Activated CD8-positive, alpha-beta memory T cell treated with anti-CD3 and anti-CD28 coated beads for 48 hours (primary cell): ENCODE results near the gene PYGO2.

Experiments used
- DNase-seq, 3 experiments: peaks; one replicate each; pipeline ENCODE4 v3.0.0-alpha.2; 2020; ENCODE audit warnings: low read depth in 2 of 3, low spot score in 2 of 3

PYGO2 gene

GRCh38 chr1:154963643-154964042, 2.1 kb upstream of the PYGO2 start:
- no peak for DNase-seq

- no peak for DNase-seq
These were observed 1.3 kb upstream of the PYGO2 start for GRCh38 chr1:154962795-154963330.

- no peak for DNase-seq
These were observed 671 bp upstream of the PYGO2 start for GRCh38 chr1:154962156-154962749.

- no peak for DNase-seq
These were observed 991 bp downstream of the PYGO2 start for GRCh38 chr1:154960446-154961136.

GRCh38 chr1:154959426-154959780, 2.2 kb downstream of the PYGO2 start:
- DNase-seq: no peak

GRCh38 chr1:154958681-154959425, 2.7 kb downstream of the PYGO2 start:
- DNase-seq: no peak

GRCh38 chr1:154958036-154958435, 3.5 kb downstream of the PYGO2 start:
- DNase-seq: no peak

- no peak for DNase-seq
These were observed 4.4 kb downstream of the PYGO2 start for GRCh38 chr1:154957091-154957657.

- no peak for DNase-seq
These were observed 5.0 kb downstream of the PYGO2 start for GRCh38 chr1:154956544-154956941.

- DNase-seq: peak in 1 of 3 experiments; percentile 60
These were observed 5.7 kb downstream of the PYGO2 start, which contains the start of gene PBXIP1 for GRCh38 chr1:154955718-154956543. TSS of gene PBXIP1 (minus strand) at chr1:154956099. CDS start at chr1:154953721, 2,378 bp downstream.

- DNase-seq: peak in 1 of 3 experiments; percentile 59
These were observed 6.4 kb downstream of the PYGO2 start for GRCh38 chr1:154955039-154955717.

GRCh38 chr1:154954541-154954940, 7.0 kb downstream of the PYGO2 start:
- no peak for DNase-seq

GRCh38 chr1:154953611-154954038, 8.0 kb downstream of the PYGO2 start:
- no peak for DNase-seq

- no peak for DNase-seq
These were observed 8.9 kb downstream of the PYGO2 start for GRCh38 chr1:154952664-154953063.

- no peak for DNase-seq
These were observed 9.5 kb downstream of the PYGO2 start for GRCh38 chr1:154951901-154952657.

- DNase-seq: no peak
These were observed 13.5 kb downstream of the PYGO2 start for GRCh38 chr1:154948079-154948478.

GRCh38 chr1:154945962-154946850, 15.4 kb downstream of the PYGO2 start:
- DNase-seq: no peak
